ENCODE measurements around the gene STARD7.

DNA sequence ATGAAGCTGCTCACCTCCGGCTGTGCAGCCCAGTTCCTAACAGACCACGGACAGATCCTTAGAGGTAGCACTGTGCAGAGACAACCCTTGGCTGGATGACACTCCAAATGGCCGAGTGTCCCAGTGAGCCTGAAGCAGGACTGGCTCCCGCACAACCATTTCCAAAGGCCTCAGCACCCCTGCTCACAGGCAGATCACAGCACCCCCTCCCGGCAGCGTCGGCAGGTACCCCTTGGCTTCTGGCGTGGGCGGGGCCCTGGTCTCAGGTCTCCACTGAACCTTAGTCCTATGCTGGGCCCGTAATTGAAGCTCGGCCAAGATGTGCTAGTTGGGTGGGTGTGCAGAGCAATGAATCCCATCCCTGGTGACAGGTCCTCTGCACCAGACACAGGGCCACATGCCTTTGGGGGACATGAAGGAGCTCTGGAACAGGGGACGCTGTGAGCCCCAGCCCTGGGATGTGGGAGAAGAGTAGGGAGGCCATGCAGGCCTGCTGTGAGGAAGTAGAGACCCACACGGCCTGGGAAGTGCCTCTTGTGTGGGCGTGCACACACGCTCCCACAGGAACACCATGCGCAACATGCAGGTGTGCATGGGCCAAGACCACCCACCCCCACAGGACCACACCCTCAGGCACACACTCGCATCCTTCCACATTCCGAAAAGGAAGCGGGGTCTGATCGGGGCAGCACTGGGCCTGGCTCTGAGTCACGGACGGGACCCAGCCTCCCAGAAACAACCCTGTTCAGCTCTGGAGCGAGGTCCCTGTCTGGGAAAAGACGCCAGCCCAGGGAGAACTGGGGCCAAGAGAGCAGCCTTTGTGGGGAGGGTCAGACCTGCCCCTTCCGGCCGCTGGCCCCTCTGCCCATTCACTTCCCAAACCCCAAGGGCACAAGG, 66.2 kb downstream of the STARD7 start:
- TF ChIP-seq, protein P1, sequence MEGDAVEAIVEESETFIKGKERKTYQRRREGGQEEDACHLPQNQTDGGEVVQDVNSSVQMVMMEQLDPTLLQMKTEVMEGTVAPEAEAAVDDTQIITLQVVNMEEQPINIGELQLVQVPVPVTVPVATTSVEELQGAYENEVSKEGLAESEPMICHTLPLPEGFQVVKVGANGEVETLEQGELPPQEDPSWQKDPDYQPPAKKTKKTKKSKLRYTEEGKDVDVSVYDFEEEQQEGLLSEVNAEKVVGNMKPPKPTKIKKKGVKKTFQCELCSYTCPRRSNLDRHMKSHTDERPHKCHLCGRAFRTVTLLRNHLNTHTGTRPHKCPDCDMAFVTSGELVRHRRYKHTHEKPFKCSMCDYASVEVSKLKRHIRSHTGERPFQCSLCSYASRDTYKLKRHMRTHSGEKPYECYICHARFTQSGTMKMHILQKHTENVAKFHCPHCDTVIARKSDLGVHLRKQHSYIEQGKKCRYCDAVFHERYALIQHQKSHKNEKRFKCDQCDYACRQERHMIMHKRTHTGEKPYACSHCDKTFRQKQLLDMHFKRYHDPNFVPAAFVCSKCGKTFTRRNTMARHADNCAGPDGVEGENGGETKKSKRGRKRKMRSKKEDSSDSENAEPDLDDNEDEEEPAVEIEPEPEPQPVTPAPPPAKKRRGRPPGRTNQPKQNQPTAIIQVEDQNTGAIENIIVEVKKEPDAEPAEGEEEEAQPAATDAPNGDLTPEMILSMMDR (IDR thresholded peaks at IDR 0.05; ENCODE audit: low read depth, low read length, missing input control) = no peak
- no peak for TF ChIP-seq RXRA (IDR thresholded peaks at IDR 0.05)
- no peak for TF ChIP-seq GABPA (IDR thresholded peaks at IDR 0.05 in 1 of 2, conservative IDR thresholded peaks at IDR 0.05 in 1 of 2)
- TF ChIP-seq RAD21 (IDR thresholded peaks at IDR 0.05) = no peak
- TF ChIP-seq JUND (IDR thresholded peaks at IDR 0.05) = no peak

Data from liver (tissue), 3 donors.